Ishikawa (cell line): Measurements from ENCODE around the gene ELMOD2.
A peak's percentile ranks its signal among the peaks of the same experiment; 100 is the strongest.

Source experiments
- CEBPB ChIP-seq: IDR thresholded peaks from 2 replicates; pipeline ENCODE4 v1.6.1; 2012
- CREB1 ChIP-seq: IDR thresholded peaks from 2 replicates; pipeline ENCODE4 v1.6.1; 2012; ENCODE audit warnings: low read depth
- EGR1 ChIP-seq: IDR thresholded peaks from 2 replicates; pipeline ENCODE4 v1.6.1; 2012
- EP300 ChIP-seq: IDR thresholded peaks from 2 replicates; pipeline ENCODE4 v1.6.1; 2012; ENCODE audit warnings: borderline replicate concordance
- FOXM1 ChIP-seq: IDR thresholded peaks from 2 replicates; pipeline ENCODE4 v1.6.1; 2012; ENCODE audit warnings: low read depth, borderline replicate concordance
- NFIC ChIP-seq: IDR thresholded peaks from 2 replicates; pipeline ENCODE4 v1.6.1; 2012
- RAD21 ChIP-seq: IDR thresholded peaks from 2 replicates; pipeline ENCODE4 v1.6.1; 2012; ENCODE audit warnings: low read depth
- TAF1 ChIP-seq: IDR thresholded peaks from 2 replicates; pipeline ENCODE4 v1.6.1; 2012; ENCODE audit warnings: low read depth, mild to moderate bottlenecking
- TCF12 ChIP-seq: IDR thresholded peaks from 2 replicates; pipeline ENCODE4 v1.6.1; 2012; ENCODE audit warnings: low read depth
- TEAD4 ChIP-seq: IDR thresholded peaks from 2 replicates; pipeline ENCODE4 v1.6.1; 2012
- USF1 ChIP-seq: IDR thresholded peaks from 2 replicates; pipeline ENCODE4 v1.6.1; 2012
- YY1 ChIP-seq: IDR thresholded peaks from 2 replicates; pipeline ENCODE4 v1.6.1; 2012; ENCODE audit warnings: low read depth
- ZBTB7A ChIP-seq: IDR thresholded peaks from 2 replicates; pipeline ENCODE4 v1.6.1; 2012; ENCODE audit warnings: low read depth
- TF ChIP-seq, protein P1 (sequence below): IDR thresholded peaks from 2 replicates; pipeline ENCODE4 v1.6.1; 2012; ENCODE audit warnings: low read depth, mild to moderate bottlenecking
- TF ChIP-seq, protein P2 (sequence below): IDR thresholded peaks from 2 replicates; pipeline ENCODE4 v1.6.1; 2012

Gene ELMOD2

DNA sequence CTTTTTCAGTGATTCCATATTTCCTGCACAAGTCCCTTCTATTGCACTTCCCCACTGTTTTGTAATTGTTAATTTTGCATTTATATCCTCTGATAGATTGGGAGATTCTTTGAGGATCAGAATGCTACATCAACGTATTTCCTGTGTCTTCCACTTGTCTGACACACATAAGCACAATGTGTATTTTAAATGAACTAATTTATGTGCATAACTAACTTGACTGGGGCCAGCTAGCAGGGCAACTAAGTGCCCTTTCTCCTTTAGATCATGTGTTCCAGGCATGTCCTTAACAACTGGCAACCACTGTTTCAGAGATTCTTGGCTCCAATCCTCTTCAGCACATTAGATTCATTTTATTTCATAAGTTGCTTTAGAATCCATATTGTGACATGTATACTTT, 60.5 kb downstream of the ELMOD2 start:
- TF ChIP-seq CEBPB (no peak), EP300 (no peak), FOXM1 (no peak), RAD21 (no peak), YY1 (no peak), TAF1 (no peak), CREB1 (no peak), ZBTB7A (no peak)
- TF ChIP-seq, protein P1, sequence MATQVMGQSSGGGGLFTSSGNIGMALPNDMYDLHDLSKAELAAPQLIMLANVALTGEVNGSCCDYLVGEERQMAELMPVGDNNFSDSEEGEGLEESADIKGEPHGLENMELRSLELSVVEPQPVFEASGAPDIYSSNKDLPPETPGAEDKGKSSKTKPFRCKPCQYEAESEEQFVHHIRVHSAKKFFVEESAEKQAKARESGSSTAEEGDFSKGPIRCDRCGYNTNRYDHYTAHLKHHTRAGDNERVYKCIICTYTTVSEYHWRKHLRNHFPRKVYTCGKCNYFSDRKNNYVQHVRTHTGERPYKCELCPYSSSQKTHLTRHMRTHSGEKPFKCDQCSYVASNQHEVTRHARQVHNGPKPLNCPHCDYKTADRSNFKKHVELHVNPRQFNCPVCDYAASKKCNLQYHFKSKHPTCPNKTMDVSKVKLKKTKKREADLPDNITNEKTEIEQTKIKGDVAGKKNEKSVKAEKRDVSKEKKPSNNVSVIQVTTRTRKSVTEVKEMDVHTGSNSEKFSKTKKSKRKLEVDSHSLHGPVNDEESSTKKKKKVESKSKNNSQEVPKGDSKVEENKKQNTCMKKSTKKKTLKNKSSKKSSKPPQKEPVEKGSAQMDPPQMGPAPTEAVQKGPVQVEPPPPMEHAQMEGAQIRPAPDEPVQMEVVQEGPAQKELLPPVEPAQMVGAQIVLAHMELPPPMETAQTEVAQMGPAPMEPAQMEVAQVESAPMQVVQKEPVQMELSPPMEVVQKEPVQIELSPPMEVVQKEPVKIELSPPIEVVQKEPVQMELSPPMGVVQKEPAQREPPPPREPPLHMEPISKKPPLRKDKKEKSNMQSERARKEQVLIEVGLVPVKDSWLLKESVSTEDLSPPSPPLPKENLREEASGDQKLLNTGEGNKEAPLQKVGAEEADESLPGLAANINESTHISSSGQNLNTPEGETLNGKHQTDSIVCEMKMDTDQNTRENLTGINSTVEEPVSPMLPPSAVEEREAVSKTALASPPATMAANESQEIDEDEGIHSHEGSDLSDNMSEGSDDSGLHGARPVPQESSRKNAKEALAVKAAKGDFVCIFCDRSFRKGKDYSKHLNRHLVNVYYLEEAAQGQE: no peak

DNA sequence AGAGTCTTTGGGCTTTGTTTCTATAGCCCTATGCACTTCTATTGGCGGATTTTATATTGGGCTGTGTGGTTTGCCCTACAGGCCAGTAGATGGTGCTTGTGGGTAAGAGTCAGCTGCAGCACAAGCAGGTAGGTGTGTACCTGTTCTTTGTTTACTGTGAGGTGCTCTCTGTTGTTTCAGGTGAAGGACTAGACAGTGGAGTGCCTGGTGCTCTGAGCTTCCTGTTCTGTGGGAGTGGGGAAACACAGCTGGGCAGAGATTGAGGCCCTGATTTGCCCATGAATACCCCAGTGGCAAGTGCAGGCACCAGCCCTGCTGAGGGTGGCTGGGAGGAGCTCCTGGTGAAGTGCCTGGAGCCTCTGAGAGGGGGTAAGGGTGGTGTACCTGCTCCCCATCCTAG, 71.1 kb downstream of the ELMOD2 start:
- no peak for TF ChIP-seq TEAD4
- peak; percentile 86 for TF ChIP-seq RAD21
- no peak for TF ChIP-seq CEBPB
- TF ChIP-seq, protein P2, sequence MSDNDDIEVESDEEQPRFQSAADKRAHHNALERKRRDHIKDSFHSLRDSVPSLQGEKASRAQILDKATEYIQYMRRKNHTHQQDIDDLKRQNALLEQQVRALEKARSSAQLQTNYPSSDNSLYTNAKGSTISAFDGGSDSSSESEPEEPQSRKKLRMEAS: no peak
- no peak for TF ChIP-seq TCF12
- no peak for TF ChIP-seq ZBTB7A

GRCh38 chr4:140600408-140600807, 76.4 kb downstream of the ELMOD2 start:
- TF ChIP-seq YY1: no peak
- TF ChIP-seq CEBPB: no peak
- no peak for TF ChIP-seq RAD21
- TF ChIP-seq, protein P1: no peak
- no peak for TF ChIP-seq TCF12
- TF ChIP-seq, protein P2: no peak
- no peak for TF ChIP-seq NFIC
- TF ChIP-seq FOXM1: no peak
- no peak for TF ChIP-seq TAF1
- TF ChIP-seq EP300: no peak
- no peak for TF ChIP-seq EGR1
- TF ChIP-seq USF1: no peak
- no peak for TF ChIP-seq TEAD4
- no peak for TF ChIP-seq CREB1
- no peak for TF ChIP-seq ZBTB7A

GRCh38 chr4:140602714-140603113, 78.7 kb downstream of the ELMOD2 start:
- TF ChIP-seq RAD21: no peak
- no peak for TF ChIP-seq ZBTB7A

- TF ChIP-seq EP300: no peak
- TF ChIP-seq CEBPB: no peak
- no peak for TF ChIP-seq ZBTB7A
- TF ChIP-seq, protein P1: no peak
- no peak for TF ChIP-seq RAD21
- no peak for TF ChIP-seq TAF1
- TF ChIP-seq CREB1: no peak
- no peak for TF ChIP-seq NFIC
- no peak for TF ChIP-seq TCF12
- TF ChIP-seq YY1: no peak
- TF ChIP-seq USF1: no peak
- no peak for TF ChIP-seq FOXM1
- TF ChIP-seq, protein P2: no peak
- no peak for TF ChIP-seq EGR1
- TF ChIP-seq TEAD4: no peak
Measured at GRCh38 chr4:140603286-140603685, 79.3 kb downstream of the ELMOD2 start.
